IMR-90 (cell line): ENCODE results near the gene YPEL4. TPM values are rescaled to one million over a fixed set of nuclear protein-coding genes. Genes with fewer than 3 reads are reported as not detected.

Experiments used
- ATAC-seq: fragments of 200-7000 bp; cut with Tn5 transposase; 2 replicates; pipeline ENCODE4 v1.9.1; 2020; ENCODE audit warnings: low read depth, mild to moderate bottlenecking, moderate library complexity
- BruUV-seq: library from RNA; stranded (reverse); fragments of 400-500 nt; replicated peaks from 2 replicates; lab custom pipeline; 2021; lab: Mats Ljungman, UMichigan
- CTCF ChIA-PET: fragments of 300-600 bp; formaldehyde crosslinking; extraction: SDS; loops from one replicate; lab custom pipeline; 2021; ENCODE audit warnings: antibody characterized with exemption; lab: Yijun Ruan, JAX
- POLR2A ChIA-PET: fragments of 300-600 bp; sonication (Branson Sonifier 250); formaldehyde crosslinking; loops from one replicate; lab custom pipeline; 2022; ENCODE audit warnings: antibody characterized with exemption; ENCODE audit not compliant: unreplicated experiment; lab: Charles Lee
- DNase-seq: peaks from one replicate; pipeline ENCODE4 v3.0.0; 2013
- H2AFZ ChIP-seq: replicated peaks from 2 replicates; pipeline ENCODE3; 2013; ENCODE audit warnings: low read length, mild to moderate bottlenecking; ENCODE audit not compliant: poor library complexity
- H2AK5ac ChIP-seq: 2 replicates; pipeline ENCODE4 v1.6.1; 2013; ENCODE audit warnings: low read depth, low read length, inconsistent platforms
- H2AK9ac ChIP-seq: replicated peaks from 2 replicates; pipeline ENCODE3; 2013; ENCODE audit warnings: mild to moderate bottlenecking, low read depth, low read length, moderate library complexity; ENCODE audit not compliant: poor library complexity
- H2BK120ac ChIP-seq: 2 replicates; pipeline ENCODE4 v1.6.1; 2013; ENCODE audit warnings: low read depth, low read length, inconsistent platforms
- H2BK15ac ChIP-seq: 3 replicates; pipeline ENCODE4 v1.6.1; 2013; ENCODE audit warnings: low read depth, low read length, inconsistent platforms
- H2BK20ac ChIP-seq: 2 replicates; pipeline ENCODE4 v1.6.1; 2013; ENCODE audit warnings: low read depth, mild to moderate bottlenecking, inconsistent platforms, low read length, moderate library complexity
- H2BK5ac ChIP-seq: 2 replicates; pipeline ENCODE4 v1.6.1; 2013; ENCODE audit warnings: mild to moderate bottlenecking, low read depth, low read length, inconsistent platforms; ENCODE audit not compliant: poor library complexity, severe bottlenecking
- H3K14ac ChIP-seq: replicated peaks from 2 replicates; pipeline ENCODE4 v1.6.1; 2013; ENCODE audit warnings: low read depth, low read length, inconsistent platforms
- H3K18ac ChIP-seq: 2 replicates; pipeline ENCODE4 v1.6.1; 2013; ENCODE audit warnings: low read depth, low read length, control low read depth
- H3K23ac ChIP-seq: 2 replicates; pipeline ENCODE4 v1.6.1; 2013; ENCODE audit warnings: low read depth, low read length, inconsistent platforms
- H3K27ac ChIP-seq: 2 replicates; pipeline ENCODE4 v1.5.1; 2013; ENCODE audit warnings: mild to moderate bottlenecking, control low read depth, low read length; ENCODE audit not compliant: insufficient read depth
- H3K27me3 ChIP-seq: 2 replicates; pipeline ENCODE4 v1.6.1; 2013; ENCODE audit warnings: low read length; ENCODE audit not compliant: control insufficient read depth, insufficient read depth
- H3K36me3 ChIP-seq: 2 replicates; pipeline ENCODE4 v1.6.1; 2013; ENCODE audit warnings: low read length, mixed read lengths; ENCODE audit not compliant: control insufficient read depth, insufficient read depth
- H3K4ac ChIP-seq: 2 replicates; pipeline ENCODE4 v1.6.1; 2013; ENCODE audit warnings: low read depth, low read length, inconsistent platforms
- H3K4me1 ChIP-seq: 2 replicates; pipeline ENCODE4 v1.6.1; 2013; ENCODE audit warnings: low read length, mixed read lengths; ENCODE audit not compliant: control insufficient read depth, insufficient read depth
- H3K4me2 ChIP-seq: 2 replicates; pipeline ENCODE4 v1.6.1; 2013; ENCODE audit warnings: low read depth, mild to moderate bottlenecking, control low read depth, low read length, moderate library complexity
- H3K4me3 ChIP-seq: 2 replicates; pipeline ENCODE4 v1.5.1; 2013; ENCODE audit warnings: low read depth, mild to moderate bottlenecking, control low read depth, low read length, moderate library complexity; ENCODE audit not compliant: insufficient read depth
- H3K56ac ChIP-seq: 2 replicates; pipeline ENCODE4 v1.6.1; 2013; ENCODE audit warnings: low read length, inconsistent platforms; ENCODE audit not compliant: insufficient read depth; ENCODE audit errors: extremely low read depth
- H3K79me1 ChIP-seq, 2 experiments: 2 replicates each; pipeline ENCODE4 v1.6.1; 2013; ENCODE audit warnings: low read length in 2 of 2, inconsistent platforms in 1 of 2, low read depth in 1 of 2
- H3K9ac ChIP-seq: 2 replicates; pipeline ENCODE4 v1.6.1; 2013; ENCODE audit warnings: low read depth, low read length, control low read depth
- H3K9me1 ChIP-seq: 2 replicates; pipeline ENCODE4 v1.6.1; 2013; ENCODE audit warnings: low read length, inconsistent platforms; ENCODE audit not compliant: insufficient read depth
- H3K9me3 ChIP-seq: 2 replicates; pipeline ENCODE4 v1.6.1; 2013; ENCODE audit warnings: low read length; ENCODE audit not compliant: control insufficient read depth, insufficient read depth
- H4K20me1 ChIP-seq: 2 replicates; pipeline ENCODE4 v1.6.1; 2013; ENCODE audit warnings: low read length, inconsistent platforms; ENCODE audit not compliant: insufficient read depth
- H4K5ac ChIP-seq: 2 replicates; pipeline ENCODE4 v1.6.1; 2013; ENCODE audit warnings: mild to moderate bottlenecking, low read depth, low read length, control low read depth
- H4K8ac ChIP-seq, 2 experiments: 2 replicates each; pipeline ENCODE4 v1.6.1; 2013; ENCODE audit warnings: low read depth in 2 of 2, low read length in 2 of 2, control low read depth in 1 of 2, inconsistent platforms in 1 of 2
- H4K91ac ChIP-seq: 2 replicates; pipeline ENCODE4 v1.6.1; 2013; ENCODE audit warnings: low read depth, low read length, inconsistent platforms; ENCODE audit not compliant: insufficient read depth
- BHLHE40 ChIP-seq: fragments of 150-350 bp; IDR thresholded peaks from 2 replicates; pipeline ENCODE4 v1.6.1; 2016; ENCODE audit warnings: mild to moderate bottlenecking, low read depth, low read length
- CEBPB ChIP-seq: IDR thresholded peaks from 2 replicates; pipeline ENCODE4 v1.6.1; 2012; ENCODE audit warnings: low read depth, low read length, improper control_type of control experiment
- CHD1 ChIP-seq: IDR thresholded peaks from 2 replicates; pipeline ENCODE4 v1.6.1; 2012; ENCODE audit warnings: low read depth, low read length, improper control_type of control experiment
- FOS ChIP-seq: fragments of 150-350 bp; IDR thresholded peaks from 2 replicates; pipeline ENCODE4 v1.6.1; 2016; ENCODE audit warnings: low read depth, low read length
- MAFK ChIP-seq: IDR thresholded peaks from 2 replicates; pipeline ENCODE4 v1.6.1; 2012; ENCODE audit warnings: low read depth, low read length, improper control_type of control experiment
- MAZ ChIP-seq: IDR thresholded peaks from 2 replicates; pipeline ENCODE4 v1.6.1; 2012; ENCODE audit warnings: low read depth, mild to moderate bottlenecking, low read length, improper control_type of control experiment, moderate library complexity, borderline replicate concordance
- MXI1 ChIP-seq: IDR thresholded peaks from 2 replicates; pipeline ENCODE4 v1.6.1; 2012; ENCODE audit warnings: low read depth, mild to moderate bottlenecking, low read length, moderate library complexity, borderline replicate concordance
- NFE2L2 ChIP-seq: fragments of 150-350 bp; IDR thresholded peaks from 2 replicates; pipeline ENCODE4 v1.6.1; 2016; ENCODE audit warnings: low read depth, mild to moderate bottlenecking, low read length
- POLR2A ChIP-seq: IDR thresholded peaks from 2 replicates; pipeline ENCODE4 v1.6.1; 2012; ENCODE audit warnings: mild to moderate bottlenecking, low read depth, low read length
- RAD21 ChIP-seq: IDR thresholded peaks from 2 replicates; pipeline ENCODE4 v1.6.1; 2012; ENCODE audit warnings: low read length, improper control_type of control experiment
- RFX5 ChIP-seq: IDR thresholded peaks from 2 replicates; pipeline ENCODE4 v1.8.0; 2012; ENCODE audit warnings: low read depth, mild to moderate bottlenecking, low read length, moderate library complexity
- SMC3 ChIP-seq: fragments of 150-350 bp; IDR thresholded peaks from 2 replicates; pipeline ENCODE4 v1.6.1; 2016; ENCODE audit warnings: low read depth, mild to moderate bottlenecking, antibody characterized with exemption, low read length, moderate library complexity
- WGBS, 2 experiments: methylation state at CpG; one replicate each; pipeline versions ENCODE4 v1.1.5 to v1.1.7; 2013; ENCODE audit warnings: missing lambda C conversion rate in 2 of 2; ENCODE audit not compliant: insufficient read length in 1 of 2; ENCODE audit errors: extremely low coverage in 2 of 2; 5-methylcytosine and 5-hydroxymethylcytosine counted together
- dilution Hi-C: fragments of 300-500 bp; cut with HindIII; formaldehyde crosslinking; loops from one replicate; pipeline ENCODE4 v1.14.3; 2018; ENCODE audit warnings: low sequenced_read_pairs; ENCODE audit not compliant: unreplicated experiment
- in situ Hi-C: fragments of 300-500 bp; cut with MboI; formaldehyde crosslinking; loops from 3 replicates; pipeline ENCODE4 v1.14.3; 2019; ENCODE audit warnings: low sequenced_read_pairs, inconsistent platforms, mixed read lengths
- intact Hi-C: fragments of 100-400 bp; cut with micrococcal nuclease; formaldehyde crosslinking; loops from 2 replicates; pipeline ENCODE4 v1.10.0; 2022
- polyA plus RNA-seq, 3 experiments: library from polyadenylated mRNA; depleted of rRNA; stranded (reverse); fragments of >200 nt; gene quantifications; 2 replicates each; pipeline ENCODE4 v1.2.3, GENCODE V29; 2012; ENCODE audit warnings: low replicate concordance in 1 of 3
- total RNA-seq: library from RNA; depleted of rRNA; stranded (reverse); fragments of >200 nt; gene quantifications from 2 replicates; pipeline ENCODE4 v1.2.3, GENCODE V29; 2012
- TF ChIP-seq, protein P1 (sequence below): fragments of 150-350 bp; IDR thresholded peaks from 2 replicates; pipeline ENCODE4 v1.6.1; 2017; ENCODE audit warnings: mild to moderate bottlenecking, antibody characterized with exemption, low read length, low read depth
- TF ChIP-seq, protein P2 (sequence below): fragments of 150-350 bp; IDR thresholded peaks from 2 replicates; pipeline ENCODE4 v1.6.1; 2016; ENCODE audit warnings: low read depth, mild to moderate bottlenecking, low read length, moderate library complexity, borderline replicate concordance
- TF ChIP-seq, protein P3 (sequence below): conservative IDR thresholded peaks from 2 replicates; pipeline ENCODE4 v1.5.1; 2012; ENCODE audit warnings: mild to moderate bottlenecking, low read depth, low read length, improper control_type of control experiment

YPEL4 gene
- total and polyA plus RNA-seq, 2 of the 4 experiments (the other 2 are of a cell fraction): 0.18 to 0.79 TPM

DNA sequence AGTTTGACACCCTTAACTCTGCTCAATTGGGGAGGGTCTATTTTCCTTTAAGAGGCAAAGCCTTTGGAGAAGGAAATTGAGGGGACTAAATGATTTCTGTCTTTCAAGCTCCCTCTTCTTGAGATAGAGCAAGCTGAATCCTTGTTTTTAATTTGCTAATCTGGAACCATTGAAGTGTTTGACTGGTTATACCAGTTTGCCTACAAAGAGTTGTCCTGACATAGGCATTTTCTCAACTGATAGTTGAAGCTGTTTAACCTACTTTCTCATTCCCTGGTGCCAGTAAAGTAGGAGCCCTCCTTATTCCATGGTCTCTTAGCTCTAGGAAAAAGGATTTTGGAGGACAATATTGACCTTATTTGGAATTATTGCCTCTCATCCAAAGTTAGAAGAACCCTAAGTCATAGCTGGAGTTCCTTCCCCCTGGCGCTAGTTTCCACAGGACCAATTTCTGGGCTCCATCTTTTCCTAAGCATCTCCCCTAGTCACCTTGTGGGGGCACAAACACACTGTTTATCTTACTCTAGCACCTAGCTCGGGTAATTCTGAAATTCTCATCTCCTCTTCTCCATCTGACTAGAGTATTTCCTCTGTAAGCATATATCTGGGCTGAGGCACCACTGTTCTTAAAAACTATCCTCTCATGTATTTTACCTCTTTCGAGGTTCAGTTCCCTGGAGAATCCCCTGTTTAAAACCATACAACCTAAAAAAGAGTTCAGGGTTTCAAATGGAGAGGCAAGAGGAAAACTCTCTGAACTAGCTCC lies 25.6 kb upstream of the YPEL4 start:
- dilution Hi-C loops (no loop called here), intact Hi-C loops (no loop called here), in situ Hi-C loops (no loop called here)
- ATAC-seq (no peak), DNase-seq (no peak)
- H3K18ac ChIP-seq: no peak overlapping the region
- BruUV-seq: no TSS peak
- peaks cover 3% of the 10 kb centered on the region for H3K4me1 ChIP-seq
- no peak overlapping the region for H2AK5ac ChIP-seq
- H3K4ac ChIP-seq: no peak overlapping the region
- H3K36me3 ChIP-seq: peaks cover 28% of the 10 kb centered on the region
- H4K20me1 ChIP-seq: peaks cover 48% of the 10 kb centered on the region
- H4K5ac ChIP-seq: no peak overlapping the region
- no peak overlapping the region for H3K56ac ChIP-seq
- H2BK5ac ChIP-seq: no peak overlapping the region
- no peak overlapping the region for H3K4me2 ChIP-seq
- H3K27ac ChIP-seq: no peak overlapping the region
- 0 out of 2 replicates have a peak, but pooled peaks cover 11% of the 10 kb centered on the region for H3K9me1 ChIP-seq
- H3K23ac ChIP-seq: no peak overlapping the region
- 88% methylated on average over 1 of the region's 3 CpGs; no CpG with 5 or more reads in 1 of the 2 experiments for WGBS, 2 experiments
- H2AK9ac ChIP-seq: no peak overlapping the region
- no peak overlapping the region for H3K14ac ChIP-seq
- ChIA-PET CTCF (interaction anchor here (0.8 to 1.1 kb wide), 2 partner anchors 12 to 182 kb away, joined by 3 read pairs; no protein-coding TSS in a partner anchor), POLR2A (no interaction called here)
- H3K27me3 ChIP-seq: no peaks in the 10 kb centered on the region
- peaks cover 39 to 75% of the 10 kb centered on the region in 2 experiments for H3K79me1 ChIP-seq
- no peak overlapping the region for H2BK15ac ChIP-seq
- no peak overlapping the region for H2AFZ ChIP-seq
- H2BK20ac ChIP-seq: no peak overlapping the region
- H4K91ac ChIP-seq: no peak overlapping the region
- H3K4me3 ChIP-seq: no peak overlapping the region
- H3K9ac ChIP-seq: no peak overlapping the region
- H4K8ac ChIP-seq: no peak overlapping the region
- no peaks in the 10 kb centered on the region for H3K9me3 ChIP-seq
- no peak overlapping the region for H2BK120ac ChIP-seq
- TF ChIP-seq FOS (no peak), CEBPB (no peak), SMC3 (no peak), RAD21 (no peak), POLR2A (no peak), MXI1 (no peak), MAZ (no peak), CHD1 (no peak), RFX5 (no peak), MAFK (no peak), NFE2L2 (no peak), BHLHE40 (no peak)
- TF ChIP-seq, protein P1, sequence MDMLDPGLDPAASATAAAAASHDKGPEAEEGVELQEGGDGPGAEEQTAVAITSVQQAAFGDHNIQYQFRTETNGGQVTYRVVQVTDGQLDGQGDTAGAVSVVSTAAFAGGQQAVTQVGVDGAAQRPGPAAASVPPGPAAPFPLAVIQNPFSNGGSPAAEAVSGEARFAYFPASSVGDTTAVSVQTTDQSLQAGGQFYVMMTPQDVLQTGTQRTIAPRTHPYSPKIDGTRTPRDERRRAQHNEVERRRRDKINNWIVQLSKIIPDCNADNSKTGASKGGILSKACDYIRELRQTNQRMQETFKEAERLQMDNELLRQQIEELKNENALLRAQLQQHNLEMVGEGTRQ: no peak
- TF ChIP-seq, protein P2, sequence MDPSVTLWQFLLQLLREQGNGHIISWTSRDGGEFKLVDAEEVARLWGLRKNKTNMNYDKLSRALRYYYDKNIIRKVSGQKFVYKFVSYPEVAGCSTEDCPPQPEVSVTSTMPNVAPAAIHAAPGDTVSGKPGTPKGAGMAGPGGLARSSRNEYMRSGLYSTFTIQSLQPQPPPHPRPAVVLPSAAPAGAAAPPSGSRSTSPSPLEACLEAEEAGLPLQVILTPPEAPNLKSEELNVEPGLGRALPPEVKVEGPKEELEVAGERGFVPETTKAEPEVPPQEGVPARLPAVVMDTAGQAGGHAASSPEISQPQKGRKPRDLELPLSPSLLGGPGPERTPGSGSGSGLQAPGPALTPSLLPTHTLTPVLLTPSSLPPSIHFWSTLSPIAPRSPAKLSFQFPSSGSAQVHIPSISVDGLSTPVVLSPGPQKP: no peak
- TF ChIP-seq, protein P3, sequence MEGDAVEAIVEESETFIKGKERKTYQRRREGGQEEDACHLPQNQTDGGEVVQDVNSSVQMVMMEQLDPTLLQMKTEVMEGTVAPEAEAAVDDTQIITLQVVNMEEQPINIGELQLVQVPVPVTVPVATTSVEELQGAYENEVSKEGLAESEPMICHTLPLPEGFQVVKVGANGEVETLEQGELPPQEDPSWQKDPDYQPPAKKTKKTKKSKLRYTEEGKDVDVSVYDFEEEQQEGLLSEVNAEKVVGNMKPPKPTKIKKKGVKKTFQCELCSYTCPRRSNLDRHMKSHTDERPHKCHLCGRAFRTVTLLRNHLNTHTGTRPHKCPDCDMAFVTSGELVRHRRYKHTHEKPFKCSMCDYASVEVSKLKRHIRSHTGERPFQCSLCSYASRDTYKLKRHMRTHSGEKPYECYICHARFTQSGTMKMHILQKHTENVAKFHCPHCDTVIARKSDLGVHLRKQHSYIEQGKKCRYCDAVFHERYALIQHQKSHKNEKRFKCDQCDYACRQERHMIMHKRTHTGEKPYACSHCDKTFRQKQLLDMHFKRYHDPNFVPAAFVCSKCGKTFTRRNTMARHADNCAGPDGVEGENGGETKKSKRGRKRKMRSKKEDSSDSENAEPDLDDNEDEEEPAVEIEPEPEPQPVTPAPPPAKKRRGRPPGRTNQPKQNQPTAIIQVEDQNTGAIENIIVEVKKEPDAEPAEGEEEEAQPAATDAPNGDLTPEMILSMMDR: no peak
